Keratinocyte (primary cell): ENCODE measurements around the gene PIGW. TPM values are rescaled to one million over a fixed set of nuclear protein-coding genes. Genes with fewer than 3 reads are reported as not detected.

ENCODE experiments used
- DNase-seq: peaks from one replicate; pipeline ENCODE4 v3.0.0-alpha.2; 2011; ENCODE audit warnings: low read depth, missing footprints, low spot score
- FAIRE-seq: peaks from 2 replicates; lab custom pipeline; 2011; peaks lifted over from hg19 to GRCh38; lab: Jason Lieb, UNC
- H2AFZ ChIP-seq: 2 replicates; pipeline ENCODE4 v1.6.0; 2012; ENCODE audit warnings: low read length, control low read depth, inconsistent platforms; ENCODE audit not compliant: control insufficient read depth
- H3K27ac ChIP-seq: 2 replicates; pipeline ENCODE4 v1.5.1; 2011; ENCODE audit warnings: low read length; ENCODE audit not compliant: control insufficient read depth, insufficient read depth
- H3K27me3 ChIP-seq: 3 replicates; pipeline ENCODE4 v1.6.0; 2011; ENCODE audit warnings: low read length; ENCODE audit not compliant: control insufficient read depth, insufficient read depth; ENCODE audit errors: extremely low read depth
- H3K36me3 ChIP-seq, 2 experiments: 2 replicates in 1 of 2; 3 replicates in 1 of 2; pipeline ENCODE4 v1.5.1; 2011; ENCODE audit warnings: low read length in 2 of 2, mild to moderate bottlenecking in 1 of 2; ENCODE audit not compliant: control insufficient read depth in 2 of 2, insufficient read depth in 2 of 2; ENCODE audit errors: extremely low read depth in 1 of 2
- H3K4me1 ChIP-seq: 3 replicates; pipeline ENCODE4 v1.5.1; 2011; ENCODE audit warnings: low read length; ENCODE audit not compliant: control insufficient read depth, insufficient read depth; ENCODE audit errors: extremely low read depth
- H3K4me2 ChIP-seq: 3 replicates; pipeline ENCODE4 v1.6.0; 2011; ENCODE audit warnings: low read depth, low read length; ENCODE audit not compliant: control insufficient read depth, insufficient read depth; ENCODE audit errors: extremely low read depth
- H3K4me3 ChIP-seq, 3 experiments: fragments of 200-600 bp in 1 of 3; sonication (generic) in 1 of 3; 2 replicates in 2 of 3; 3 replicates in 1 of 3; pipeline ENCODE4 v1.5.1; 2011 to 2016; ENCODE audit warnings: low read length in 3 of 3, mild to moderate bottlenecking in 3 of 3, control low read depth in 2 of 3, inconsistent platforms in 1 of 3, low read depth in 1 of 3, mixed read lengths in 1 of 3, mixed run types in 1 of 3, moderate library complexity in 1 of 3; ENCODE audit not compliant: control insufficient read depth in 2 of 3, insufficient read depth in 2 of 3; ENCODE audit errors: extremely low read depth in 1 of 3
- H3K79me2 ChIP-seq: 2 replicates; pipeline ENCODE4 v1.6.0; 2012; ENCODE audit warnings: low read length; ENCODE audit not compliant: control insufficient read depth, insufficient read depth
- H3K9ac ChIP-seq: 3 replicates; pipeline ENCODE4 v1.6.0; 2011; ENCODE audit warnings: low read length; ENCODE audit not compliant: control insufficient read depth, insufficient read depth; ENCODE audit errors: extremely low read depth
- H3K9me1 ChIP-seq: 3 replicates; pipeline ENCODE4 v1.6.0; 2011; ENCODE audit warnings: low read length; ENCODE audit not compliant: control insufficient read depth, insufficient read depth; ENCODE audit errors: extremely low read depth
- H3K9me3 ChIP-seq: 2 replicates; pipeline ENCODE4 v1.5.1; 2012; ENCODE audit warnings: low read depth, low read length; ENCODE audit not compliant: control insufficient read depth
- H4K20me1 ChIP-seq: 3 replicates; pipeline ENCODE4 v1.6.0; 2011; ENCODE audit warnings: low read length; ENCODE audit not compliant: control insufficient read depth, insufficient read depth; ENCODE audit errors: extremely low read depth
- EZH2 ChIP-seq: IDR thresholded peaks from one replicate; pipeline ENCODE4 v1.6.1; 2012; ENCODE audit warnings: inconsistent platforms, mild to moderate bottlenecking, low read length, moderate library complexity
- dilution Hi-C: fragments of 300-500 bp; cut with MboI; formaldehyde crosslinking; loops from one replicate; pipeline ENCODE4 v1.7.0; 2020; ENCODE audit warnings: low sequenced_read_pairs; ENCODE audit not compliant: extremely low pct_ligation_motif_present
- polyA plus RNA-seq, 5 experiments: library from polyadenylated mRNA; depleted of rRNA in 3 of 5; stranded (reverse) in 3 of 5; stranded (forward) in 1 of 5; unstranded in 1 of 5; fragments of >200 nt; gene quantifications; 1 replicate in 1 of 5; 2 replicates in 3 of 5; 3 replicates in 1 of 5; pipeline versions ENCODE4 v1.2.1 to v1.2.3, GENCODE V29; 2011 to 2012; ENCODE audit warnings: missing spikeins in 2 of 5, low read depth in 1 of 5, low replicate concordance in 1 of 5
- TF ChIP-seq, protein P1 (sequence below), 3 experiments: IDR thresholded peaks in 1 of 3; conservative IDR thresholded peaks in 1 of 3; optimal IDR thresholded peaks in 1 of 3; 2 replicates in 2 of 3; 3 replicates in 1 of 3; pipeline versions ENCODE3 to v1.5.1; 2011; ENCODE audit warnings: low read length in 3 of 3, mild to moderate bottlenecking in 3 of 3, moderate library complexity in 2 of 3, control low read depth in 1 of 3, inconsistent platforms in 1 of 3; ENCODE audit not compliant: insufficient read depth in 2 of 3; ENCODE audit errors: extremely low read depth in 1 of 3

PIGW gene
- polyA plus RNA-seq, 1 donor (not counting 4 experiments of a cell fraction or from before 2014, with no cell fraction given), result 9.8 TPM

DNA sequence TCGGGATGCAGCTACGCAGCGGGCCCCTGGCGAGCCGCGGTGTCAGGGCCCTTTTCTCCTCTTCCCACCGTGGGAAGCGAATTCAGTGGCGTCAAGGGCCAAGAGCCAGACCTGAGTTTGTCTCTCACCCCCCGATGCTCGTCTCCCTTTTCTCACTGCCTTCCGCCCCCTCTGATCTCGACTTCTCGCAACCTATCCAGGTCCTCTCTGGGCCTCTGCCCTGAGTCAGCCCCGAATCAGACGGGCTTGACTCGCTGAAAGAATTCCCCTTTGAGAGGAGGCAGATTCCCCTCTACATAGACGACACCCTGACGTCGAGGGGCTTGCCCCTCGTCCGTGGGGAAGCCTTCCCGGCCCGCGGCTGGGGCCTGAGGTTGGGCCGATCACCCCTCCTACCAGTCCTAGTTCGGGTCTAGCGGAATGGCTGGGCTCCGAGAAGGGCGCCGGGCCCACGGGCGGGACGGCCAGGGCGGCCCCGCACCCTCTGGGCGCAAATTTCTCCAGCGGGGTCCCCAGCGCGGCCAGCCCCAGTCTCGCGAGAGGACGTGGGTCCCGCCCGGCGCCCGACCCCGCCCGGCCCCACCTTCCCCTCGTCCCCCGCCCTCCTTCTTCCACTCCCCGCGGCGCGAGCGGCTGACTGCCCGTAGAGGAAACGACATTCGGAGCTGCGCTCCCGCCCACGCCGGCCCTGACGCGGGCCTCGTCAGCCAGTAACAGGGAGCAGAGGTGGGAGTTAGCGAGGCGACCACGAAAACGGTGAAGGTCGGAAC, 9.7 kb downstream of the PIGW start, which contains the start of gene GGNBP2:
TSS of gene GGNBP2 (plus strand) at position 613 of the 770 bp plus-strand sequence. CDS start 806 bp downstream, outside the sequence.
- H3K9me1 ChIP-seq, result no peaks in the 10 kb centered on the region
- FAIRE-seq (no peak), DNase-seq (no peak)
- H3K9me3 ChIP-seq, result no peaks in the 10 kb centered on the region
- peak within 1 kb of the TSS; percentile 91 for H3K4me2 ChIP-seq
- H3K27ac ChIP-seq, result peak within 1 kb of the TSS; percentile 96
- TF ChIP-seq, protein P1, sequence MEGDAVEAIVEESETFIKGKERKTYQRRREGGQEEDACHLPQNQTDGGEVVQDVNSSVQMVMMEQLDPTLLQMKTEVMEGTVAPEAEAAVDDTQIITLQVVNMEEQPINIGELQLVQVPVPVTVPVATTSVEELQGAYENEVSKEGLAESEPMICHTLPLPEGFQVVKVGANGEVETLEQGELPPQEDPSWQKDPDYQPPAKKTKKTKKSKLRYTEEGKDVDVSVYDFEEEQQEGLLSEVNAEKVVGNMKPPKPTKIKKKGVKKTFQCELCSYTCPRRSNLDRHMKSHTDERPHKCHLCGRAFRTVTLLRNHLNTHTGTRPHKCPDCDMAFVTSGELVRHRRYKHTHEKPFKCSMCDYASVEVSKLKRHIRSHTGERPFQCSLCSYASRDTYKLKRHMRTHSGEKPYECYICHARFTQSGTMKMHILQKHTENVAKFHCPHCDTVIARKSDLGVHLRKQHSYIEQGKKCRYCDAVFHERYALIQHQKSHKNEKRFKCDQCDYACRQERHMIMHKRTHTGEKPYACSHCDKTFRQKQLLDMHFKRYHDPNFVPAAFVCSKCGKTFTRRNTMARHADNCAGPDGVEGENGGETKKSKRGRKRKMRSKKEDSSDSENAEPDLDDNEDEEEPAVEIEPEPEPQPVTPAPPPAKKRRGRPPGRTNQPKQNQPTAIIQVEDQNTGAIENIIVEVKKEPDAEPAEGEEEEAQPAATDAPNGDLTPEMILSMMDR (optimal IDR thresholded peaks at IDR 0.05 in 1 of 3, IDR thresholded peaks at IDR 0.05 in 1 of 3, conservative IDR thresholded peaks at IDR 0.05 in 1 of 3; ENCODE audit: extremely low read depth in 1 of 3, insufficient read depth in 2 of 3, low read length in 3 of 3), result no peak
- peaks cover 21% of the 10 kb centered on the region for H3K4me1 ChIP-seq
- dilution Hi-C loops, result no loop called here
- H3K9ac ChIP-seq, result peak within 1 kb of the TSS; percentile 99
- peaks cover 2 to 6% of the 10 kb centered on the region in 2 experiments for H3K36me3 ChIP-seq
- peak within 1 kb of the TSS; percentile 95 to 98 (median 97) for H3K4me3 ChIP-seq
- peak within 1 kb of the TSS; percentile 85 for H2AFZ ChIP-seq
- peaks cover 65% of the 10 kb centered on the region for H3K79me2 ChIP-seq
- H4K20me1 ChIP-seq, result peaks cover 5% of the 10 kb centered on the region
- no peaks in the 10 kb centered on the region for H3K27me3 ChIP-seq

DNA sequence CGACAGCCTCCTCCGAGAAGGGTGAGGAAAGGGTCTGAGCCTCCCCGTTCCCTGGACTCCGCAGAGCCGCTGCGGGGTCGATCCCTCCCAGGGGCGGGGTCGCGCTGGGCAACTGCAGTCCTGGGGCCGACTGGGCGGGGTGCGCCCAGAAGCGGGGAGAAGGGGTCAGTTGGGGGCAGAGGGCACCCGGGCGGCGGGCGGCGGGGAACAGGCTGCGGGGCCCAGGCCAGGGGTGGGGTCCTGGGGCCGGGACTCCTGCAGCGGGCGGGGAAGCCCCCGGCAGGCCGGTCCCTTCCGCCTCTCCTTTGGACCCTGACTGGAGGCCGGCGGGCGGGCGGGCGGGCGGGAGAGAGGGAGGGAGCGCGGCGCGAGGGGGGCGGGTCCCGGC, 10.3 kb downstream of the PIGW start:
- Histone ChIP-seq H3K4me1 (peaks cover 21% of the 10 kb centered on the region), H2AFZ (peak overlapping the region; percentile 82), H4K20me1 (peaks cover 5% of the 10 kb centered on the region), H3K9ac (peak overlapping the region; percentile 99), H3K4me3 (peak overlapping the region; percentile 95 to 98 (median 97)), H3K27me3 (no peaks in the 10 kb centered on the region), H3K9me1 (no peaks in the 10 kb centered on the region), H3K79me2 (peaks cover 71% of the 10 kb centered on the region), H3K27ac (peak overlapping the region; percentile 96), H3K4me2 (peak overlapping the region; percentile 32), H3K36me3 (peaks cover 2 to 6% of the 10 kb centered on the region in 2 experiments), H3K9me3 (no peaks in the 10 kb centered on the region)
- DNase-seq (no peak), FAIRE-seq (no peak)
- TF ChIP-seq, protein P1 (optimal IDR thresholded peaks at IDR 0.05 in 1 of 3, IDR thresholded peaks at IDR 0.05 in 1 of 3, conservative IDR thresholded peaks at IDR 0.05 in 1 of 3; ENCODE audit: extremely low read depth in 1 of 3, insufficient read depth in 2 of 3, low read length in 3 of 3), result no peak
- no peak for TF ChIP-seq EZH2
- dilution Hi-C loops, result no loop called here
